GM21576 (cell line): ENCODE measurements around the gene CAMSAP2.
"Not testable (repeated sequence)": the region's sequence is repeated elsewhere in the genome, so short reads cannot be mapped to it uniquely, and the experiment has no call there.

ENCODE experiments used
- ATAC-seq: cut with Tn5 transposase; IDR thresholded peaks from one replicate; pipeline ENCODE4 v1.9.1; 2021; ENCODE audit warnings: mild to moderate bottlenecking, moderate library complexity; ENCODE audit not compliant: unreplicated experiment

The CAMSAP2 gene

DNA sequence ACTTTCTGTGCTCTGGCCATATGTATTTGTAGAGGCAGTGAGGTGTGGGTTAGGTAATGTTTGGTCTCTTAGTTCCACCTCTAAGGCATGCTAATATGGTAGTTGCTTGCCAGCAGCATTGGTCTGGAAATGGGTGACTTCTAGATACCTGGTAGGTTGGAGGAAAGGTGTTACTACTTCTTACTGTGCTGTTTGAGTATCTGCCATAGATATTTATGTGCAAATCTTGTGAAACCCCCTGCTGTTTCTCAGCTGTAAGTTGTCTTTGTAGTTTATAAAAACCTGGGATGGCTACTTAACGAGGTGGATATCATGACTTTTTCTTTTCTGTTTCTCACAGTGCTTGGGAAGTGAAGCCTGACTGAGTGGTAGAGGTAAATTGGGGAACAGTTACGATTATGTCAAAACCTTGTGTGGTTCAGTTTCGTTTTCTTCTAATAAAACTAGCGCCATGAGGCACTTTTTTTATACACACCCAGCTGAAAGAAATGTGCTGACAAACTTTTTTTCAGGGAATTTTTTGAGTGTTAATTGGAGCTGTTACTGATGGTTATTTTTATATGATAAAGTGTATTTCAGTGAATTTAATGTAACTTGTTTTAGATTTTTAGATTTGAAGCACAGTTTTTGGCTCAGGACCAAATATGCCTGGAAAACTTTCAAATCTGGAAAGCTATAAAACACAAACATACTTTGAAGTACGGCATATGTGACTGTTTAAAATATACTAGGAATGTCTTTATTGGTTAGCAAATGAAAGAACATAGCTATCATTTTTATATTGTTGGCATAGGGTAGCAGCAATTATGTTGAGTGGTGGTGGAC is 42.1 kb downstream of the CAMSAP2 start:
- peak; percentile 48 for ATAC-seq

DNA sequence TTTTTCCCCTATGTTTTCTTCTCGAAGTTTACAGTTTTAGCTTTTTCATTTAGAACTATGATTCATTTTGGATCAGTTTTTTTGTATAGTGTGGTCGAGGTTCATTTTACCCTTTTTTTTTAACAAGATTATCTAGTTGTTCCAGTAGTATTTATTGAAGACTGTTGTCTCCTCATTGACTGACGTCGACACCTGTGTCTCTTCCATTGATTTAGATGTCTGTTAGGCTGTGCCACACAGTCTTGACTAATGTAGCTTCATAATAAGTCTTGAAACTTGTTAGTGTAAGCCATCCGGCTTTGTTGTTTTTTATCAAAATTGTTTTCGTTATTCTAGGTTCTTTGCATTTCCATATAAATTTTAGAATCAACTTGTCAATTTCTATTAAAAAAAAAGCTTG is 45.2 kb downstream of the CAMSAP2 start:
- no peak for ATAC-seq

DNA sequence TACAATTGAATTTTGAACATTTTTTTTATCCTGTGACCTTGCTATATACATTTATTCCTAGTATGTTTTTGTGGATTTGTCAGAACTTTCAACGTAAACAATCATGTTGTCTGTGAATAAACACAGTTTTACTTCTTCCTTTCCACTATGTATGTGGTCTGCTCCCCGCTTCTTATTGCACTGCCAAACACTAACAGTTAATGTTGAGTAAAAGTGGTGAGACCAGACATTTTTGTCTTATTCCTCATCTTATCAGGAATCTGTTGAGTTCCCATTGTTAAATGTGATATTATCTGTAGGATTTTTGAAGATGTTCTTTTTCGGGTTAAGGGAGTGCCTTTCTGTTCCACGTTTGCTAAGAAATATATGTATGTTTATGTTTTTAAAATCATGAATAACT is 45.9 kb downstream of the CAMSAP2 start:
- no peak for ATAC-seq

DNA sequence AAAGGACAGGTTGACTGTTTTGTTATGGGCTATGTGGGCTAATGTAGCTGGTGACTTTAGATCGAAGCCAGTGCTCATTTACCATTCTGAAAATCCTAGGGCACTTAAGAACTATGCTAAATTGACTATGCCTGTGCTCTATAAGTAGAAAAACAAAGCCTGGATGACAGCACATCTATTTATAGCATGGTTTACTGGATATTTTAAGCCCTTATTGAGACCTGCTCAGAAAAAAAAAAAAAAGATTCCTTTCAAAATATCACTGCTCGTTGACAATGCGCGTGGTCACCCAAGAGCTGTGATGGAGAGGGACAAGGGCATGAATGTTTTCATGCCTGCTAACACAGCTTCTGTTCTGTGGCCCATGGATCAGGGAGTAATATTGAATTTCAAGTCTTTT is 48.1 kb downstream of the CAMSAP2 start:
- ATAC-seq = no peak

DNA sequence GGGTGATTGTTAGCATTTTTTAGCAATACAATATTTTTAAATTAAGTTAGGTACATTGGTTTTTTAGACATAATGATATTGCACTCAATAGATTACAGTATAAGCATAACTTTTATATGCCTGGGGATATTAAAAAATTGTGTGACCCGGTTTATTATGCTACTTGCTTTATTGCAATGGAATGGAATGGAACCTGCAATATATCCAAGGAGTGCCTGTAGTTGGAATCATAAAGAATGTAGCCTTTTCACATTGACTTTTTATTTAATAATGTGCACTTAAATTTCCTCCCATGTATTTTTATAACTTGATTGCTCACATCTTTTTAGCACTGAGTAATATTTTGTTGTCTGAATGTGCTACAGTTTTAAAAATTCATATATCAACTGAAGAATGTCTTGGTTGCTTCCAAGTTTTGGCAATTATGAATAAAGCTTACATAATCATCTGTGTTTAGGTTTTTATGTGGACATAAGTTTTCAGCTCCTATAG is 49.2 kb downstream of the CAMSAP2 start:
- no peak for ATAC-seq

DNA sequence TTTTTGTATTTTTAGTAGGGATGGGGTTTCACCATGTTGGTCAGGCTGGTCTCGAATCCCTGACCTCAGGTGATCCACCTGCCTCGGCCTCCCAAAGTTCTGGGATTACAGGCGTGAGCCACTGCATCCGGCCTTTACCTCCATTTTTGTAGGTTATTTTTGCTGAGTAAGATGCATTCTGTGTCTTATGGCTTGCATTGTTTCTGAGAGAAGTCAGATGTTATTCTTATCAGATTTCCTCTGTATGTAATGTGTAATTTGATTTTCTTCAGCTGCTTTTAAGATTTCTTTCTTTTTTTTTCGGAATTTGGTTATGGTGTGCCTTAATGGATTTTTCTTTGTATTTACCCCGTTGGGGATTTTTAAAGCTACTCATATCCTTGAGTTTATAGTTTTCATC is 52.3 kb downstream of the CAMSAP2 start:
- ATAC-seq = not testable (repeated sequence)

DNA sequence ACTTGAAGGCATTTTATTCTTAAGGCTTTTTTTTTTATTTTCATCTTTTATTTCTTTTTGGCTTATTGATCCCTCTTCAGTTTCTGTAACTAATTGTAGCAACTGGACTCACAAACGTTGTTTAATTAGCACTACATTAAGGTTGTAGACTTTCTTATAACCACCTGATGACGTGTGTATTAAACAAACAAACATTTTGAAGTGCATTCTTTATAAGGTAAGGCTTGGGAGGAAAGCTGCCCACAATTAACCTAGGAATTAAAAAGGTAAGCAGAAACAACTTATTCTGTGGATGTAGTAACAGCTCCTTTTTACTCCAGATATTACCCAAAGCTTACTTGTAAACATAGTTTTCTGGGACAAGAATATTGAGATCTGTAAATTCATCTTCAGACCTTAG is 55.0 kb downstream of the CAMSAP2 start:
- ATAC-seq = no peak

DNA sequence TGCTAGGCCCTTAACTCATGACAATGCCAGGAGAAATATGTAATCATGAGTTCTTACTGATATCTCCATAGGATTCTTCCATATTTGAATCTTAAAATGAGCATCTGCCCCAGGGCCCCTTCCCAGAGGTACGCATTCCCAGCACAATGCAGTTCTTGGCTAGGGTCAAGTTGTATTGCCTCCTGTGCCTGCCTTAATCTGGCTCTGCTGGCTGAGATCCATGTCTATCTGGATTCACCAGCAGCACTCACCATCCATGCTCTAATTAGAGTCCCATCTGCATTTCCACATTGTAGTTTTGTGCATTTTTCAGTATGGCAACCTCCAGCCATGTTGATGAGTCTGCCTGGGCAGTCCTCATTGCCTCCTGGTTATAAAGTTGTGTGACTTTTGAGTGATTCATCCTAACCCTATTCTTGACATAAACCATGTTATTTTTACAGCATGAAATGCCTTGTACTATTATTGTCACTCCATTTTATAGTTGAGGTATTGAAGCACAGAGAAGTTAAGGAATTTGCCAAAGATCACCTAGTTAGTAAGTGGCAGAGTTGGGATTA is 55.9 kb downstream of the CAMSAP2 start:
- no peak for ATAC-seq

DNA sequence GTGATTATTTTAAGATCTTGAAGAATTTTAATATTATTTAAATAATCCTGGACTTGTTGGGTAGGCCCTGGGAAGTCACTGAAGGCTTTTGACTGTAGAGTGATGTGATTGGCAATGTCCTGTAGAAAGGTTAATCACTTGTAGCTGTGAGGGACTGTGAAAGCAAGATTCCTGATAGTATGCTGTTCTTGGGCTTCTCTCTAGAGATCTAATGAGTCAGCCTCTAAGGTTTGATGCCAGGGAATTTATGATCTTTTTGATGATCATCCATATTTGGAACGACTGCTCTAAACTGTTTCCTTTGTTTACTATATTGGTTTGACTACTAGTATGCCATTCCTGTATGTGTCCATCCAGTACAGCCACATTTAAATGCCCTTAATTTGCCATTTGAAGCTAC is 56.5 kb downstream of the CAMSAP2 start:
- no peak for ATAC-seq

DNA sequence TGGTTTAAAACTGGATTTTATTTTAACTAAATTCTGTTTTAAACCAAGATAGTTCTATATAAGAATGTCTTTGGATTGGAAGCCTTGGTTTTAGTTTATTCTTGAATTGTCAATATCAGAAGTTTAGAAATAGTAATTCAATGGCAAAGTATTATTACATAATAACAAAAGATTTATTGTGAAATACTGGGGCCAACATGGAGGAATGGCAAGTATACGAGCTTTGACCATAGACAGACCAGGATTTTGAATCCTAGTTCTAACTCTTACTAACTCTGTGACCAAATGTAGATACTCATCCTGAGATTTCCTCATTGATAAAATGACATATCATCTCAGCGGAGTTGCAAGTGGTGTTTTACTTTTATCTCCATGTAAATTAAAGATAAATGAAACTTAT is 63.3 kb downstream of the CAMSAP2 start:
- ATAC-seq = no peak

DNA sequence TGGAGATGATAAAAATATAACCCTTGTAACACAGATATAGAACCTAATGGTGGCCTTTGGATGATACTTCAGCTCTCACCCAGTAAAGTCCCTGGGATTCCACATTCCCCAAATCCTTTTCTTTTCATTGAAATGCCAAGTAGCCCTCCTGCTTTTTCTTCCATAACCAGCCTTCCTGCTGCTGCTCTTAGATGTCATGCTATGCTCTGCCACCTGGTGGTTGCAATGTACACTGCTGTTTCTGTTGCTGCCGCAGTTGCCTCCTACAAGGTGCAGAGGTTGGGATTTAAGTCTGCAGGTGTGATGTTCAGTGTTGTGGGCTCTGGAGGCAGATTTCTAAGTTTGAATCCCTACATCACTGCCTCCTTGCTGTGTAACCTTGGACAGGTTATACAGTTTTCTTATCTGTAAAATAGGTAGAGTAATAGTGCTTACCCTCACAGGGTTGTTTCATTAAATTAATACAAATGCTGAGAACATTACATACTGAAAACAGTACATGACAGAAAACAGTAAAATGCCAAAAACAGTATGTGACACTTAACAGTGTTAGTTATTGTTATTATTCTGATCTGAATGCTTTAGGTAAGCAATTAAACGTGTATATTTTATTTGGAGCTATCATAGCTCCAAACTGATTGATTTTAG is 64.3 kb downstream of the CAMSAP2 start:
- peak; percentile 75 for ATAC-seq

DNA sequence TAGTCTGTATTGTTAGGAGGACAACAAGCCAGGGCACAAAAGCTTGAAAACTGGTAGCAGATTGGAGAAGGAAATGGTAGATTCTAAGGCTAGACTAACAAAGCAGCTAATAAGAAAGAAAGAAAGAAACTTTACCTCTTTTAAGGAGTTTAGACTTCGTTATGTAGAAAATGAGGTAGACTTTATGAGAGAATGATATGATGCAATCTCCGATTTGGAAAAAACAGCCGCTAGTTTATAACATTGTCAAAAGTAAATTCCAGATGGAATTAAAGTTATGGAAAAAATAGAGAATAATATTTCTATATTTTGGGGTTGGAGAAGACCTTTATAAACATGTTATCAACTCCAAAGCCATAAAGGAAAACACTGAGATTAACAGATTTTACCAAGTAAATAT is 67.0 kb downstream of the CAMSAP2 start:
- ATAC-seq = no peak

DNA sequence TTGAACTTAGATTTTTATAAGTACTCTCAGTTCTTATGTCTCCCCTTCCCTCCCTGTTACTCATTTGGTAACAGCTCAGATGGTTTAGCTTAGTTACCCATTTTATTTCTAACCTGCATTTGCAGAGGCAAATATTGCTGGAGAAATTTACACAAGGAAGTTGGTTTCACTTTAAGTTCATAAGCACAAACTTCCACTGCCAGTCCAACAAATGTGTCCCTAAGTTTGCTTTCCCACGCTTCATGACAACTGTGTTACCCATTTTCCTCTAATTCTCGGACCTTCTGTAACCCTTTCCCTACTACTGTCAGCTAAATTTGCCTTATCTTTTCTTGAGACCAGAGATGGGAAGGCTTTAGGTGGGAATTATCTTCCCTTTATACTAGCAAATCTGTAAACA is 70.2 kb downstream of the CAMSAP2 start:
- ATAC-seq = no peak

DNA sequence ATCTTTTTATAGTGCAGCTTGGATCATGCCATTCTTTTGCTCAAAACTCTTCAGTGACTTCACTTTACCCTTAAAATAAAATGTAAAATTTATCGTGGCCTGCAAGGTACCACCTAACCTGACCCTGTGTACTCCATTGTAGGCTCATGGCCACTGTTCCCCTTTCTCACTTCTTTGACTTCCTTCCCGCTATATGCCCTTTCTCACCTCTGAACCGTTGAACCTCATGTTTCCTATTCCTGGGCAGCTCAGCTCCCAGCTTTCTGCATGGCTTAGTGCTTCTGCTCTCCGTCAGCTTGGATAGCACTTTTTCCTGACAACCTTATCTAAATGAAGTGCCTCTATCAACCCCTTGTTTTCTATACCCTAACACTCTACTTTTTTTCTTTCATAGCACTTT is 73.0 kb downstream of the CAMSAP2 start:
- no peak for ATAC-seq

DNA sequence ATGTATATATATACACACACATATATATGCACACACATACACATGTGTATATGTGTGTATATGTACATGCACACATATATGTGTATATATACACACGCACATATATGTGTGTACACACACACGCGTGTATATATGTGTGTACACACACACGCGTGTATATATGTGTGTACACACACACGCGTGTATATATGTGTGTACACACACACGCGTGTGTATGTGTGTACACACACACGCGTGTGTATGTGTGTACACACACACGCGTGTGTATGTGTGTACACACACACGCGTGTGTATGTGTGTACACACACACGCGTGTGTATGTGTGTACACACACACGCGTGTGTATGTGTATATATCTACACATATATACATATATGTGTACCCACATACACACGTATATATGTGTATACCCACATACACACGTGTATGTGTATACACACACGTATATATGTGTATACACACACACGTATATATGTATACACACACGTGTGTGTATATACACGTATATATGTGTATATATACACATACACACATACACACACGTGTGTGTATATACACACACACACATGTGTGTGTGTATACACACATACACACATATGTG is 78.0 kb downstream of the CAMSAP2 start:
- not testable (repeated sequence) for ATAC-seq

DNA sequence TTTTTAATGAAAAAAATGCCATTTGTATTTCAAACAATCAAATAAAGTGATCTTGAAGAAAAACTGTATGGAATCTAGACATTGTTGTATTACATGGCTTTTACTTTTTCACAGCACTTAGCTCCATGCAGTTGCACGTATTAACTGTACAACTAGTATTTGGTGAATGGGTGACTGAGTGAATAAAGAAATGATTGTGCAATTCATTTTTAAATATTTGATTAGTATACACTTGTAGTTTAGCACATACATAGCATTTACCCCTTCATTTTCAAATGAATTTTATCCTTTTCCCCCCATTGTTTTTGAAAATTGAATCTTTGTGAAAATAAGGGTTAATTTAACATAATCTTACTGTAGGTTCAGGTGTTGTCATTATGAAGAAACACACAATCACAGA is 79.6 kb downstream of the CAMSAP2 start:
- no peak for ATAC-seq

DNA sequence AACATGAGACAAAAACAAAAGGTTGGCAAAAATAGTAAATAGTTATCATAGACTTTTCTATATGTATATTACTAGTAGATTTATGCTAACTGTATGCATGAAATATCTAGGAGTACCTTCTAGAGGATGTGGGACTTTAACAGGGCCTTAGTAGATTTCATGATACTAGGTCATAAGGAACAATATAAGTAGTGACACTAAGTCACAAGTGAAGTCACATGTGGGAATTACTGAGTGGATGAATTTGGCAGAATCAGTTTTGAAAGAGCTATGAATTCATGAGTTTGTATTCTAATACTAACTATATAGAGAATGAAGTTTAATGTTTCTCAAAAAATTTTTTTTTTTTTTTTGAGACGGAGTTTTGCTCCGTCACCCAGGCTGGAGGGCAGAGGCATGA is 81.0 kb downstream of the CAMSAP2 start:
- ATAC-seq = no peak

DNA sequence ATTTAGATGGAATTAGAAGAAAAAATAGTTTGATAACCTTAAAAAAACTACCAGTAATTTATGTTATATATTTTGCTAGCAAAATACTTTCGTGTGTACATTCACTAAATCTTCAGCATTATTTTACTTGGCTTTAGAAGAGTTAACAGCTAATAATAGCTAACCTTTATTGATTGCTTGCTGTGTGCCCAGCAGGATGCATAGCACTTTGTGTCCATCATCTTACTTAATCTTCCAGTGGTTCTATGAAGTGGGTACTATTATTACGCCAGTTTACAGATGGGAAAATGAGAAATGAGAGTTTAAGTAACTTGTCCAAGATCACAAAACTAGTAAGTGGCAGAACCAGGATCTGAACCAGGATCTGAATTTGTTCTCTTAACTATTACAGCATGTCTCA is 92.4 kb downstream of the CAMSAP2 start:
- no peak for ATAC-seq

DNA sequence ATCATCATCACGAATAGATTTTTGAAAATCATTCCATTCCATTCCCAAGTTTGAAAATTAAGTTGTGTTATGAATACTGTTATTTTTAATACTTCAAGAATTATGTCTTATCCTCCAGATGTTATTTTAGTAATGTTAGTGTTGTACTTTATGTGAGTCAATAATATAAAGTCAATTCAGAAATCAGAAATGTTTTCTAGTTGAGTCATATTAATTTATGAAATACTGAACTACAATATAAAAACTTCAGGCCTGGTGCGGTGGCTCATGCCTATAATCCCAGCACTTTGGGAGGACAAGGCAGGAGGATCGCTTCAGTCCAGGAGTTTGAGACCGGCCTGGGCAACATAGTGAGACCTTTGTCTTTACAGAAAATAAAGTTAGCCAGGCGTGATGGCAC is 95.7 kb downstream of the CAMSAP2 start:
- no peak for ATAC-seq

DNA sequence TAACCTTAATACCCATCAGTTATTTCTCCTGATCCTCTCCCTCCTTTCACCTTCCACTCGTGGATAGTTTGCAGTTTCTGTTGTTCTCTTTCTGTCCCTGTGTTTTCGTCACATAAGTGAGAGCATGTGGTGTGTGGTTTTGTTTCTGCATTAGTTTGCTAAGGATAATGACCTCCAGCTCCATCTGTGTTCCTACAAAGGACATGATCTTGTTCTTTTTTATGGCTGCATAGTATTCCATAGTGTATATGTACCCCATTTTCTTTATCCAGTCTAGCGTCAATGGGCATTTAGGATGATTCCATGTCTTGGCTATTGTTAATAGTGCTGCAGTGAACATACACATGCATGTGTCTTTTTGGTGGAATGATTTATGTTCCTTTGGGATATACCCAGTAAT is 97.5 kb downstream of the CAMSAP2 start:
- ATAC-seq = no peak

DNA sequence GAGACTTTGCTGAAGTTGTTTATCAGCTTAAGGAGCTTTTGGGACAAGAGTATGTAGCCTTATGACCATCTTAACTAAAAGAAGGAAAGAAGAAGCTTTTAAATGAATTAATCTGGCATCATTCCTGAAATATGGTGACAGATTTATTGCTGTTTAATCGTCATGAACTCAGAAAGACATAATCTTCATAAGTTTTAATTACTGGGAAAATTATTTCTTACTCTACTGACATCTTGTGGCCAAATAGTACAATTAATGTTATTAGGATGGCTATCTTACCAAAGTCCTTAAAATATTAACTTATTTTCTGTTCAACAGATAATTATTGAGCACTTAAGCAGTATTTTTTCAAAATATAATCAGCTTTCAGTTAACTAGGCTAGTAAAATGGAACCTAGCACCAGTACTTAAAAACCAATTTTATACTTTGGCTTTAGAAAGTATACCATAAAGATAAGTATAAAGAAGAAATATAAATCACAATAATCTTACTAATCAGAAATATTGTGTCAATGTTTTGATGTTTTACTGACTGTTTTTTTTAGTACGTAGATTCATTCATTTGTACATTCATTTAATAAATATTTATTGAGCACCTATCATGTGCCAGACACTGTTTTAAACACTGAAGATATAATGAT is 99.4 kb downstream of the CAMSAP2 start:
- no peak for ATAC-seq
